Gastrocnemius medialis (tissue), 4 donors: ENCODE results near the gene DNM3.

ENCODE experiments used
- CTCF ChIP-seq, 5 experiments: fragments of 450-650 bp in 3 of 5; fragments of 200-600 bp in 2 of 5; sonication (generic) in 2 of 5; IDR thresholded peaks in 4 of 5; conservative IDR thresholded peaks in 1 of 5; 1 replicate in 4 of 5; 2 replicates in 1 of 5; pipeline ENCODE4 v1.5.1; 2016 to 2019; ENCODE audit warnings: antibody characterized with exemption in 5 of 5, mild to moderate bottlenecking in 3 of 5, moderate library complexity in 3 of 5
- POLR2A ChIP-seq, 2 donors: fragments of 450-650 bp; IDR thresholded peaks; one replicate each; pipeline ENCODE4 v1.6.1; 2017; ENCODE audit warnings: antibody characterized with exemption in 2 of 2, mild to moderate bottlenecking in 2 of 2, moderate library complexity in 2 of 2

- TF ChIP-seq CTCF (IDR thresholded peaks at IDR 0.05 in 4 of 5, conservative IDR thresholded peaks at IDR 0.05 in 1 of 5) (no peak), POLR2A (IDR thresholded peaks at IDR 0.05) (no peak)
Measured at GRCh38 chr1:172430128-172430454, 588.8 kb downstream of the DNM3 start.
